D721Med (cell line): ENCODE measurements around the gene COL25A1.

Experiments used
- DNase-seq: peaks from one replicate; pipeline ENCODE4 v3.0.0; 2011; ENCODE audit warnings: low spot score; ENCODE audit not compliant: insufficient read length
- FAIRE-seq: peaks from 2 replicates; lab custom pipeline; 2011; peaks lifted over from hg19 to GRCh38; lab: Jason Lieb, UNC
- CTCF ChIP-seq: IDR thresholded peaks from 2 replicates; pipeline ENCODE4 v1.5.1; 2012; ENCODE audit warnings: mild to moderate bottlenecking, control low read depth; ENCODE audit not compliant: insufficient read depth; ENCODE audit errors: missing control alignments

The COL25A1 gene

GRCh38 chr4:108762559-108763225 lies 539.8 kb downstream of the COL25A1 start, which contains the start of gene ETNPPL:
ETNPPL (minus strand) TSS chr4:108763053; CDS start chr4:108762898, 155 bp downstream.
- no peak for DNase-seq
- no peak for FAIRE-seq
- no peak for TF ChIP-seq CTCF
